GM18520 (cell line): ENCODE measurements around the gene FNTB.

Experiments
- ATAC-seq: cut with Tn5 transposase; IDR thresholded peaks from one replicate; pipeline ENCODE4 v1.9.1; 2021; ENCODE audit not compliant: unreplicated experiment

The FNTB gene

GRCh38 chr14:65110525-65110924 is 123.8 kb downstream of the FNTB start:
- ATAC-seq: no peak
